Progenitor cell of endocrine pancreas (in vitro differentiated cells): ENCODE results near the gene CD34. TPM values are rescaled to one million over a fixed set of nuclear protein-coding genes. Genes with fewer than 3 reads are reported as not detected.

Experiments used
- DNase-seq: peaks from one replicate; pipeline ENCODE4 v3.0.0; 2021; ENCODE audit warnings: low spot score; ENCODE audit not compliant: unreplicated experiment
- H3K27ac Mint-ChIP-seq: 2 replicates; pipeline ENCODE4 v1.8.0; 2021; ENCODE audit warnings: mild to moderate bottlenecking, moderate library complexity, mixed read lengths
- H3K27me3 Mint-ChIP-seq: 2 replicates; pipeline ENCODE4 v1.8.0; 2021; ENCODE audit warnings: mixed read lengths
- H3K36me3 Mint-ChIP-seq: 2 replicates; pipeline ENCODE4 v1.8.0; 2022; ENCODE audit warnings: mixed read lengths; ENCODE audit not compliant: insufficient read depth
- H3K4me1 Mint-ChIP-seq: 2 replicates; pipeline ENCODE4 v1.8.0; 2021; ENCODE audit warnings: low read depth, mixed read lengths
- H3K4me3 Mint-ChIP-seq: 2 replicates; pipeline ENCODE4 v1.8.0; 2021; ENCODE audit warnings: low read depth, mild to moderate bottlenecking, moderate library complexity, mixed read lengths
- H3K9me3 Mint-ChIP-seq: 2 replicates; pipeline ENCODE4 v1.8.0; 2021; ENCODE audit warnings: low read depth, mixed read lengths
- total RNA-seq: library from RNA; stranded (reverse); gene quantifications from 2 replicates; pipeline ENCODE4 v1.2.1, GENCODE V29; 2021
- TF ChIP-seq, protein P1 (sequence below): fragments of 200-600 bp; sonication (generic); IDR thresholded peaks from one replicate; pipeline ENCODE4 v1.5.0; 2021; ENCODE audit warnings: antibody characterized with exemption, mild to moderate bottlenecking; ENCODE audit not compliant: unreplicated experiment

Gene CD34
- total RNA-seq, 1 donor from 2014 or later: 0.07 TPM

- Mint-ChIP-seq H3K27ac (no peak overlapping the region), H3K4me1 (no peaks in the 10 kb centered on the region), H3K27me3 (no peaks in the 10 kb centered on the region), H3K36me3 (no peaks in the 10 kb centered on the region), H3K9me3 (no peaks in the 10 kb centered on the region), H3K4me3 (no peak overlapping the region)
- TF ChIP-seq, protein P1, sequence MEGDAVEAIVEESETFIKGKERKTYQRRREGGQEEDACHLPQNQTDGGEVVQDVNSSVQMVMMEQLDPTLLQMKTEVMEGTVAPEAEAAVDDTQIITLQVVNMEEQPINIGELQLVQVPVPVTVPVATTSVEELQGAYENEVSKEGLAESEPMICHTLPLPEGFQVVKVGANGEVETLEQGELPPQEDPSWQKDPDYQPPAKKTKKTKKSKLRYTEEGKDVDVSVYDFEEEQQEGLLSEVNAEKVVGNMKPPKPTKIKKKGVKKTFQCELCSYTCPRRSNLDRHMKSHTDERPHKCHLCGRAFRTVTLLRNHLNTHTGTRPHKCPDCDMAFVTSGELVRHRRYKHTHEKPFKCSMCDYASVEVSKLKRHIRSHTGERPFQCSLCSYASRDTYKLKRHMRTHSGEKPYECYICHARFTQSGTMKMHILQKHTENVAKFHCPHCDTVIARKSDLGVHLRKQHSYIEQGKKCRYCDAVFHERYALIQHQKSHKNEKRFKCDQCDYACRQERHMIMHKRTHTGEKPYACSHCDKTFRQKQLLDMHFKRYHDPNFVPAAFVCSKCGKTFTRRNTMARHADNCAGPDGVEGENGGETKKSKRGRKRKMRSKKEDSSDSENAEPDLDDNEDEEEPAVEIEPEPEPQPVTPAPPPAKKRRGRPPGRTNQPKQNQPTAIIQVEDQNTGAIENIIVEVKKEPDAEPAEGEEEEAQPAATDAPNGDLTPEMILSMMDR: no peak
- no peak for DNase-seq
Measured at GRCh38 chr1:207850621-207851407, 60.1 kb downstream of the CD34 start.

- no peak for DNase-seq
- H3K4me3 Mint-ChIP-seq: no peak overlapping the region
- no peaks in the 10 kb centered on the region for H3K4me1 Mint-ChIP-seq
- no peaks in the 10 kb centered on the region for H3K9me3 Mint-ChIP-seq
- no peaks in the 10 kb centered on the region for H3K27me3 Mint-ChIP-seq
- no peaks in the 10 kb centered on the region for H3K36me3 Mint-ChIP-seq
- no peak overlapping the region for H3K27ac Mint-ChIP-seq
- TF ChIP-seq, protein P1: no peak
Measured at GRCh38 chr1:207849646-207850045, 61.3 kb downstream of the CD34 start.

DNA sequence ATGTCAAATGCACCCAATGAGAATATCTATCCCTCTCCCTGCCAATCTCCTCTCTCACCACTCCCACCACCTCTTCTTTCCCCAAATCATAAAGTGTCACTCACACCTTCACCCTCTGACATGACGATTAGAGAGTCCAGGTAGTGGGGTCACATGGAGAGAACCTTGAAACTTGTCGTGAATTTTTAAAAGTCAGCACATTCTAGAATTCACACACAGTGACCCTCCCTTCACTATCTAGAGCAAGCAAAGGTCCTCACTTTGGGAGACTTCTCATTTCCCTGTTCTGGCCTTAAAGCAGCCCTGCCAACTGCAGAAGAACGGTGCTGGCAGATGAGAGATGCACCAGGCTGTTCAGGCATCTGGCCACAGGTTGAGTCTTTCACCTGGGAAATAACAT lies 61.9 kb downstream of the CD34 start:
- TF ChIP-seq, protein P1: no peak
- no peak overlapping the region for H3K27ac Mint-ChIP-seq
- H3K4me1 Mint-ChIP-seq: no peaks in the 10 kb centered on the region
- no peak for DNase-seq
- no peak overlapping the region for H3K4me3 Mint-ChIP-seq
- no peaks in the 10 kb centered on the region for H3K27me3 Mint-ChIP-seq
- H3K36me3 Mint-ChIP-seq: no peaks in the 10 kb centered on the region
- H3K9me3 Mint-ChIP-seq: no peaks in the 10 kb centered on the region

- Mint-ChIP-seq H3K9me3 (no peaks in the 10 kb centered on the region), H3K4me1 (no peaks in the 10 kb centered on the region), H3K36me3 (no peaks in the 10 kb centered on the region), H3K27me3 (no peaks in the 10 kb centered on the region), H3K27ac (no peak overlapping the region), H3K4me3 (no peak overlapping the region)
- DNase-seq: no peak
- TF ChIP-seq, protein P1: no peak
Measured at GRCh38 chr1:207848234-207848633, 62.7 kb downstream of the CD34 start.

DNA sequence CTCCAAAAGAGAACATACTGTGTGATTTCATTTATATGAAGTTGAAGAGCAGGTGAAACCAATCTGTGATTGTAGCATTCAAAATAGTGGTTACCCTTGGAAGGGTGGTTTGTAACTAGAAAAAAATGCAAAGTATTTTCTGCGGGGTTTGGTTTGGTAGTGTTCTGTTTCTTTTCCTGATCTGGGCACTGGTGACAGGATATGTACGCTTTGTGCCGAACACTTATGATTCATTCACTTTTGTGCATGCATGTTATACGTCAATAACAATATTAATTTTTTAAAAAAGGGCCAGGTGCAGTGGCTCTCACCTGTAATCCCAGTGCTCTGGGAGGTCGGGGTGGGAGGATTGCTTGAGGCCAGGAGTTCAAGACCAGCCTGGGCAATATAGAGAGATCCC lies 63.8 kb downstream of the CD34 start:
- Mint-ChIP-seq H3K4me1 (no peaks in the 10 kb centered on the region), H3K27me3 (no peaks in the 10 kb centered on the region), H3K9me3 (no peaks in the 10 kb centered on the region), H3K27ac (no peak overlapping the region), H3K4me3 (no peak overlapping the region), H3K36me3 (no peaks in the 10 kb centered on the region)
- TF ChIP-seq, protein P1: no peak
- DNase-seq: no peak
